ENCODE data around the gene UBD.

GRCh38 chr6:29510202-29510601, 49.3 kb downstream of the UBD start:
- TF ChIP-seq CTCF (IDR thresholded peaks at IDR 0.05) (no peak), POLR2A (IDR thresholded peaks at IDR 0.05) (no peak), POLR2AphosphoS5 (IDR thresholded peaks at IDR 0.05) (no peak)
